Measurements from ENCODE around the gene CLIP4.
"Not testable (repeated sequence)": the region's sequence is repeated elsewhere in the genome, so short reads cannot be mapped to it uniquely, and the experiment has no call there.

Gene CLIP4, protein sequence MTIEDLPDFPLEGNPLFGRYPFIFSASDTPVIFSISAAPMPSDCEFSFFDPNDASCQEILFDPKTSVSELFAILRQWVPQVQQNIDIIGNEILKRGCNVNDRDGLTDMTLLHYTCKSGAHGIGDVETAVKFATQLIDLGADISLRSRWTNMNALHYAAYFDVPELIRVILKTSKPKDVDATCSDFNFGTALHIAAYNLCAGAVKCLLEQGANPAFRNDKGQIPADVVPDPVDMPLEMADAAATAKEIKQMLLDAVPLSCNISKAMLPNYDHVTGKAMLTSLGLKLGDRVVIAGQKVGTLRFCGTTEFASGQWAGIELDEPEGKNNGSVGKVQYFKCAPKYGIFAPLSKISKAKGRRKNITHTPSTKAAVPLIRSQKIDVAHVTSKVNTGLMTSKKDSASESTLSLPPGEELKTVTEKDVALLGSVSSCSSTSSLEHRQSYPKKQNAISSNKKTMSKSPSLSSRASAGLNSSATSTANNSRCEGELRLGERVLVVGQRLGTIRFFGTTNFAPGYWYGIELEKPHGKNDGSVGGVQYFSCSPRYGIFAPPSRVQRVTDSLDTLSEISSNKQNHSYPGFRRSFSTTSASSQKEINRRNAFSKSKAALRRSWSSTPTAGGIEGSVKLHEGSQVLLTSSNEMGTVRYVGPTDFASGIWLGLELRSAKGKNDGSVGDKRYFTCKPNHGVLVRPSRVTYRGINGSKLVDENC

GRCh38 chr2:29114946-29115609 is at the start of gene CLIP4:
TSS of gene CLIP4 (plus strand) at chr2:29115415. CDS start at chr2:29121389, 5,974 bp downstream.
- peak; percentile 54 to 96 (median 73) for DNase-seq
- intact Hi-C loops (cut with DNase I): loop anchor here (5.0 kb wide), 2 partner anchors 38 to 363 kb away; partner anchors contain the start of gene PPP1CB

GRCh38 chr2:29066271-29066860 is 48.8 kb upstream of the CLIP4 start:
- intact Hi-C loops (cut with DNase I): loop anchor here (10.0 kb wide), 1 partner anchor 128 kb away; no protein-coding TSS in a partner anchor
- DNase-seq: no peak

- intact Hi-C loops (cut with DNase I): loop anchor here (10.0 kb wide), 1 partner anchor 128 kb away; no protein-coding TSS in a partner anchor
- DNase-seq: no peak
Observed at GRCh38 chr2:29066997-29067605, 48.1 kb upstream of the CLIP4 start.

- intact Hi-C loops (cut with DNase I): loop anchor here (10.0 kb wide), 1 partner anchor 126 kb away; no protein-coding TSS in a partner anchor
- DNase-seq: no peak
Observed at GRCh38 chr2:29068513-29068912, 46.7 kb upstream of the CLIP4 start.

GRCh38 chr2:29070526-29070925 is 44.7 kb upstream of the CLIP4 start:
- intact Hi-C loops (cut with DNase I): no loop called here
- no peak for DNase-seq

GRCh38 chr2:29071032-29071975 is 43.9 kb upstream of the CLIP4 start:
- DNase-seq: no peak
- intact Hi-C loops (cut with DNase I): no loop called here

DNA sequence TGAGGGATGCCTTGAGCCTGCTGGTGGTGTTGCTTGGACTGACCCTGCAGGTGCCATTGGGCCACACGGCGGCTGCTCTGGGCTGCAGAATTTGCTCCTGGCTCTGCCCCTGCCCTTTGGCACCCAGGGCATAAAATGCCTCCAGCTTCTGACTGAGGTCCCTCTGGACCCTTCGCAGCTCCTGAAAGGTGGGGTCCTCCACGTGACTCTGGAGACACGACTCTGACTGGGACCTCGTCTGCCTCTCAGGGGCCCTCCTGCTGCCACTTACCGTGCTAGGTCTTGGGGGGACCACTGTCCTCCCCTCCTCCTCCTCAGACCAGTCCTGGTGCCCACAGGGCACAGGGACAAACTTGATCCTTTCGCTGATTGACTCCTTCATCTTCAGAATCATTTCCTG is 43.0 kb upstream of the CLIP4 start:
- intact Hi-C loops (cut with DNase I): no loop called here
- DNase-seq: no peak

GRCh38 chr2:29072971-29073725 is 42.1 kb upstream of the CLIP4 start:
- no peak for DNase-seq
- intact Hi-C loops (cut with DNase I): no loop called here

DNA sequence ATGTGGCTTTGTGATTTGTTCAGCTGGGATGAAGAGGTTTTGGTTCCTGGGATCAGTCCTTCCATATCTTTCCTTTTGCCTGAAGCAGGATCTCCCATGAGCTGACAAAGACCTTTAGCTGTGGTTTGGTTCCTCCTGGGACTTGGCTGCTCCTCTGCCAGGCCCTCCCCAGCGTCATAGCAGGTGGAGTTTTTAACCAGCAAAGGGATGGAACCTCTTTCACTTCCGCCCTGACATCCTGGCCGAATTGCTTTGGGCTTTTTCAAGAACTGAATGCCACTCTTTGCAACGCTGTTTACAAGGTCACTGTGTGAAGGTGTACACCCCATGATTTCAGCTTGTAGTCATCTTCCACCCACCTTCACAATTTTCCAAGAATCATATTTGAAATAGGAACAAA is 41.3 kb upstream of the CLIP4 start:
- intact Hi-C loops (cut with DNase I): no loop called here
- DNase-seq: no peak

DNA sequence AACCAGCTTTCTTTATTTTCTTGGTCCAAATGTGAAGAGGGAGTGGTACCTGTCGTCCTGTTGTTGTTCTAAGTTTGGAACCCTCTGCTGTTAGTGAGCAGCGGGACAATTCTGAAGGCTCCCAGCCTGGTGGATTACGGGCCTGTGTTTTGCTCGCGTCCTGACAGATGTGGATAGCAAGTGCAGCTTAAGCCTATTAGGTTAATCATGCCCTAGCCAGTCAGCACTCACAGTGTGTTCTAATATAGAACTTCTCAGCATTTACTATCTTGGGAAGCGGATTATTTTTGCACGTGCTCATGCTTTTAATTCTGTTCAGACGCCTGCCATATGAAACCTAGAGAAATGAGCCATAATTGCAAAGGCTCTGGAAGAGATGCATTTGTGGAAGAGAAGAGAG is 40.8 kb upstream of the CLIP4 start, which contains the start of gene PCARE:
Gene PCARE, minus strand, starts transcription at position 113 of the 400 bp plus-strand sequence. CDS start 262 bp downstream, outside the sequence.
- intact Hi-C loops (cut with DNase I): no loop called here
- no peak for DNase-seq

GRCh38 chr2:29075894-29076705 is 39.1 kb upstream of the CLIP4 start:
- intact Hi-C loops (cut with DNase I): loop anchor here (5.0 kb wide), 1 partner anchor 36 kb away; no protein-coding TSS in a partner anchor
- DNase-seq: peak; percentile 53 to 95 (median 73)

- intact Hi-C loops (cut with DNase I): loop anchor here (5.0 kb wide), 1 partner anchor 32 kb away; no protein-coding TSS in a partner anchor
- no peak for DNase-seq
Observed at GRCh38 chr2:29079887-29080286, 35.3 kb upstream of the CLIP4 start.

DNA sequence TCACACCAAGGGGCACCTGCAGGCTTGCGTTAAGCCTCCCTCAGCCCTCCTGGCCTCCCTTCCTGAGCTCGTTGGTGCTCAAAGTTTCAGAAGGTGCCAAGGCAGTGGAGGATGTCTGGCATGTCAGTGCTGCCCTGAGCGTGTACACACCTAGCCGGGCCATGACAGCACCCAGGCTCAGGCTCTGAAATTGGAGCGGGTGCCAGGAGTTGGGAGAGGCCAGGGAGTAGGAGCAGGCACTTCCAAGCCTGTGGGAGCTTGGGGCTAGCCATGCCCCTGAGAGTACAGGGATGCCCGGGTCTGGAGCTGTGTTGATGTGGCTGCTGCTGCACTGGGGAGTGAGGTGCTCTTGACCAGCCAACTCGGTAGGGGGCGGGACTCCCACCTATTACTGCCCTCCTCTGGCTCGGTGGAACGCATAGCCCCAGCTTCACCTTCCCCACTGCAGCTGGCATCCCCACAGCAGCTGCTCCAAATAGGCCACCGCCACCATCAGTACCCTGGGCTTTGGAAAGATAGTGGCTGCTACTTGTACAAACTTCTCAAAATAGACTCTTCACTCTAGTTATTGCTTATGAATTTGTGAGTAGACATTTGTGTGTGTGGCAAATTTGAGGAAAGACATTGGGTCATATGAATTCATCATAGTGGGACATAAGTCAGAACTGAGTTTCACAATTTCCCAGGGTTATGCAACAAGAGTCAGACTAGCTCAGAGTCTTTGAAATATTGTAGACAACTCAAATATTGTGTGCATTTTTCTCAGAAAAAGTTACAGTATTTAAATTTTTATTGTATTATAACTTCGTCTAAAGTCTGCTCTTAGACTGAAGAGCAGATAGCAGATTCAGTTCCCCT is 34.1 kb upstream of the CLIP4 start:
- intact Hi-C loops (cut with DNase I): no loop called here
- DNase-seq: no peak

- no peak for DNase-seq
- intact Hi-C loops (cut with DNase I): no loop called here
Observed at GRCh38 chr2:29082804-29083495, 32.3 kb upstream of the CLIP4 start.

DNA sequence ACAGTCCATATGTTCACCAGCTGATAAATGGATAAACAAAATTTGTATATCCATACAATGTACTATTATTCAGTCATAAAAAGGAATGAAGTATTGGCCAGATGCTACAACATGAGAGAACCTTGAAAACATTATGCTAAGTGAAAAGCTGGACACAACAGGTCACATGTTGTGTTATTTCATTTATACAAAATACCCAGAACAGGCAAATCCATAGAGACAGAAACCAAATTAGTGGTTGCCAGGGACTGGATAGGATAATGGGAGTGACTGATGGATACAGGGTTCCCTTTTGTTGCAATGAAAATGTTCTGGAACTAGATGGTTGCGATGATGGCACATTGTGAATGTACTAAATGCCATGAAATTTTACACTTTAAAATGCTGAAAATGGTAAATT is 30.7 kb upstream of the CLIP4 start:
- DNase-seq: no peak
- intact Hi-C loops (cut with DNase I): no loop called here

- intact Hi-C loops (cut with DNase I): not testable (repeated sequence)
- peak in 1 of 10 donors; percentile 14 for DNase-seq
Observed at GRCh38 chr2:29090311-29090710, 24.9 kb upstream of the CLIP4 start.

Measured in posterior cingulate gyrus (tissue), 11 donors.